Adrenal gland (tissue), 12 donors: ENCODE measurements around the gene TOX2. TPM values are rescaled to one million over a fixed set of nuclear protein-coding genes. Genes with fewer than 3 reads are reported as not detected.
A peak's percentile ranks its signal among the peaks of the same experiment; 100 is the strongest.

Source experiments
- DNase-seq, 7 donors: peaks; one replicate each; pipeline ENCODE4 v3.0.0-alpha.2; 2019 to 2020
- H3K27ac ChIP-seq, 5 donors: fragments of 200-600 bp; sonication (generic) in 4 of 5; 1 replicate in 3 of 5; 2 replicates in 2 of 5; pipeline versions ENCODE4 v1.5.1 to v1.8.0; 2016 to 2020; ENCODE audit warnings: mild to moderate bottlenecking in 1 of 5
- H3K27me3 ChIP-seq: fragments of 200-600 bp; 2 replicates; pipeline ENCODE4 v1.8.0; 2021
- H3K36me3 ChIP-seq, 2 donors: fragments of 200-600 bp; replicated peaks in 1 of 2; 1 replicate in 1 of 2; 2 replicates in 1 of 2; pipeline versions ENCODE4 v1.5.1 to v1.8.0; 2018 to 2022
- H3K4me1 ChIP-seq, 2 donors: fragments of 200-600 bp; replicated peaks in 1 of 2; 1 replicate in 1 of 2; 2 replicates in 1 of 2; pipeline versions ENCODE4 v1.5.1 to v1.8.0; 2018 to 2021
- H3K4me3 ChIP-seq, 4 donors: fragments of 200-600 bp; sonication (generic) in 3 of 4; one replicate each; pipeline ENCODE4 v1.5.1; 2016 to 2018
- H3K9me3 ChIP-seq, 3 donors: fragments of 200-600 bp; sonication (generic) in 1 of 3; replicated peaks in 1 of 3; 1 replicate in 2 of 3; 2 replicates in 1 of 3; pipeline versions ENCODE4 v1.5.1 to v1.8.0; 2016 to 2021
- CTCF ChIP-seq, 6 experiments: fragments of 450-650 bp in 4 of 6; fragments of 200-600 bp in 2 of 6; sonication (generic) in 1 of 6; IDR thresholded peaks; 1 replicate in 5 of 6; 2 replicates in 1 of 6; pipeline versions ENCODE4 v1.5.1 to v1.8.0; 2016 to 2021; ENCODE audit warnings: antibody characterized with exemption in 6 of 6, mild to moderate bottlenecking in 2 of 6, moderate library complexity in 1 of 6
- POLR2A ChIP-seq, 2 donors: fragments of 450-650 bp; IDR thresholded peaks; one replicate each; pipeline ENCODE4 v1.6.1; 2017; ENCODE audit warnings: antibody characterized with exemption in 2 of 2, mild to moderate bottlenecking in 2 of 2, moderate library complexity in 1 of 2
- WGBS, 4 donors: extraction: QIAGEN DNeasy Blood & Tissue Kit in 2 of 4; methylation state at CpG; one replicate each; pipeline versions ENCODE4 v1.1.5 to v1.1.7; 2013 to 2017; 5-methylcytosine and 5-hydroxymethylcytosine counted together
- intact Hi-C, 2 donors: fragments of 100-400 bp; cut with DNase I; formaldehyde crosslinking; loops; one replicate each; pipeline versions ENCODE4 v1.14.1 to v1.15.0; 2022 to 2023
- polyA plus RNA-seq, 3 donors: library from polyadenylated mRNA; stranded (reverse); fragments of 200-250 nt in 2 of 3; fragments of 350-450 nt in 1 of 3; fragmentation: Illumina TruSeq in 1 of 3; extraction: RNeasy Lipid Tissue Mini Kit (QIAGEN cat#74804) in 1 of 3; gene quantifications; one replicate each; pipeline ENCODE4 v1.2.3, GENCODE V29; 2013 to 2014
- total RNA-seq, 9 donors: library from RNA; depleted of rRNA in 4 of 9; stranded (reverse); fragments of >200 nt in 4 of 9; fragments of 120-200 nt in 1 of 9; fragmentation: NEBNext Ultra II Directional in 1 of 9; extraction: Animal tissue kit (Norgen Biotek cat#: 25700) in 1 of 9; gene quantifications; one replicate each; pipeline versions ENCODE4 v1.1.0 to v1.2.4, GENCODE V29; 2013 to 2023
- donor health status: healthy with polysubstance abuse.
- donor health status: Bipolar disorder and iron deficiency.
- donor health status: DM: yes; HTN: yes; CAD: no.
- donor health status: DM: no; HTN: no; CAD: no.
- donor health status: DM: no; HTN: no; CAD: no.
- donor health status: DM: yes; HTN: yes; CAD: no.

The TOX2 gene
- total and polyA plus RNA-seq, 12 donors = 0.33 to 7.6 (median 2.8) TPM

GRCh38 chr20:43985608-43986316 is 71.1 kb downstream of the TOX2 start:
- H3K27me3 ChIP-seq = no peaks in the 10 kb centered on the region
- no peak overlapping the region for H3K27ac ChIP-seq
- TF ChIP-seq POLR2A (IDR thresholded peaks at IDR 0.05) (no peak), CTCF (IDR thresholded peaks at IDR 0.05) (no peak)
- H3K4me1 ChIP-seq = no peaks in the 10 kb centered on the region
- WGBS, 4 donors = 87 to 91% (median 91%) methylated on average over 9 of the region's 9 CpGs
- DNase-seq = no peak
- no peak overlapping the region for H3K4me3 ChIP-seq
- H3K36me3 ChIP-seq = no peaks in the 10 kb centered on the region
- intact Hi-C loops = no loop called here
- no peaks in the 10 kb centered on the region for H3K9me3 ChIP-seq

GRCh38 chr20:43987018-43987417 is 72.4 kb downstream of the TOX2 start:
- TF ChIP-seq CTCF (IDR thresholded peaks at IDR 0.05) (no peak), POLR2A (IDR thresholded peaks at IDR 0.05) (no peak)
- H3K27me3 ChIP-seq = no peaks in the 10 kb centered on the region
- no peak overlapping the region for H3K27ac ChIP-seq
- H3K4me1 ChIP-seq = no peaks in the 10 kb centered on the region
- no peaks in the 10 kb centered on the region for H3K9me3 ChIP-seq
- 75 to 84% (median 80%) methylated on average over 1 of the region's 1 CpG for WGBS, 4 donors
- intact Hi-C loops = no loop called here
- DNase-seq = no peak
- no peak overlapping the region for H3K4me3 ChIP-seq
- H3K36me3 ChIP-seq = no peaks in the 10 kb centered on the region

GRCh38 chr20:43987531-43987930 is 72.9 kb downstream of the TOX2 start:
- Histone ChIP-seq H3K4me3 (no peak overlapping the region), H3K36me3 (no peaks in the 10 kb centered on the region), H3K27ac (no peak overlapping the region), H3K9me3 (no peaks in the 10 kb centered on the region), H3K27me3 (no peaks in the 10 kb centered on the region), H3K4me1 (no peaks in the 10 kb centered on the region)
- peak in 1 of 7 donors; percentile 46 for DNase-seq
- TF ChIP-seq CTCF (IDR thresholded peaks at IDR 0.05) (no peak), POLR2A (IDR thresholded peaks at IDR 0.05) (no peak)
- intact Hi-C loops = no loop called here
- 65 to 82% (median 75%) methylated on average over 4 of the region's 4 CpGs for WGBS, 4 donors

- Histone ChIP-seq H3K9me3 (no peaks in the 10 kb centered on the region), H3K27ac (no peak overlapping the region), H3K27me3 (no peaks in the 10 kb centered on the region), H3K4me3 (no peak overlapping the region), H3K36me3 (no peaks in the 10 kb centered on the region), H3K4me1 (no peaks in the 10 kb centered on the region)
- TF ChIP-seq POLR2A (IDR thresholded peaks at IDR 0.05) (no peak), CTCF (IDR thresholded peaks at IDR 0.05) (no peak)
- WGBS, 4 donors = 67 to 89% (median 80%) methylated on average over 2 of the region's 2 CpGs
- intact Hi-C loops = no loop called here
- peak in 1 of 7 donors; percentile 18 for DNase-seq
Measured at GRCh38 chr20:43988451-43988850, 73.8 kb downstream of the TOX2 start.
